ENCODE data around the gene SNX25.

The SNX25 gene

GRCh38 chr4:185192059-185192458, 17.3 kb upstream of the SNX25 start:
- no peak for TF ChIP-seq SIN3A (IDR thresholded peaks at IDR 0.05; ENCODE audit: borderline replicate concordance, insufficient read depth, low read length)
- no peak for TF ChIP-seq POLR2AphosphoS5 (IDR thresholded peaks at IDR 0.05; ENCODE audit: low read depth, low read length)
- TF ChIP-seq REST (IDR thresholded peaks at IDR 0.05; ENCODE audit: insufficient read depth in 1 of 2, low read depth in 2 of 2, low read length in 2 of 2): no peak
- no peak for TF ChIP-seq TAF1 (IDR thresholded peaks at IDR 0.05; ENCODE audit: borderline replicate concordance, insufficient read depth, low read length)
- TF ChIP-seq FOXP2 (optimal IDR thresholded peaks at IDR 0.05; ENCODE audit: borderline replicate concordance, extremely low read depth, extremely low read length, insufficient read depth): no peak

- TF ChIP-seq REST (IDR thresholded peaks at IDR 0.05; ENCODE audit: insufficient read depth in 1 of 2, low read depth in 2 of 2, low read length in 2 of 2) (no peak), TAF1 (IDR thresholded peaks at IDR 0.05; ENCODE audit: borderline replicate concordance, insufficient read depth, low read length) (no peak), POLR2AphosphoS5 (IDR thresholded peaks at IDR 0.05; ENCODE audit: low read depth, low read length) (no peak), FOXP2 (optimal IDR thresholded peaks at IDR 0.05; ENCODE audit: borderline replicate concordance, extremely low read depth, extremely low read length, insufficient read depth) (no peak), SIN3A (IDR thresholded peaks at IDR 0.05; ENCODE audit: borderline replicate concordance, insufficient read depth, low read length) (no peak)
Observed at GRCh38 chr4:185194924-185195888, 14.2 kb upstream of the SNX25 start.

GRCh38 chr4:185196437-185196836, 13.0 kb upstream of the SNX25 start:
- TF ChIP-seq POLR2AphosphoS5 (IDR thresholded peaks at IDR 0.05; ENCODE audit: low read depth, low read length): no peak
- no peak for TF ChIP-seq TAF1 (IDR thresholded peaks at IDR 0.05; ENCODE audit: borderline replicate concordance, insufficient read depth, low read length)
- TF ChIP-seq SIN3A (IDR thresholded peaks at IDR 0.05; ENCODE audit: borderline replicate concordance, insufficient read depth, low read length): no peak
- TF ChIP-seq REST (IDR thresholded peaks at IDR 0.05; ENCODE audit: insufficient read depth in 1 of 2, low read depth in 2 of 2, low read length in 2 of 2): no peak

- TF ChIP-seq REST (IDR thresholded peaks at IDR 0.05; ENCODE audit: insufficient read depth in 1 of 2, low read depth in 2 of 2, low read length in 2 of 2) (peak in 1 of 2 experiments; percentile 42; a peak in 1 of 4 replicates), FOXP2 (optimal IDR thresholded peaks at IDR 0.05; ENCODE audit: borderline replicate concordance, extremely low read depth, extremely low read length, insufficient read depth) (no peak)
Observed at GRCh38 chr4:185201977-185202962, 7.1 kb upstream of the SNX25 start.
